Chondrocyte (in vitro differentiated cells): ENCODE measurements around the gene CX3CR1. TPM values are rescaled to one million over a fixed set of nuclear protein-coding genes. Genes with fewer than 3 reads are reported as not detected.

Source experiments
- DNase-seq: peaks from one replicate; pipeline ENCODE4 v3.0.0; 2021; ENCODE audit warnings: mixed read lengths, low spot score
- H3K27ac Mint-ChIP-seq: one replicate; pipeline ENCODE4 v1.8.0; 2021; ENCODE audit warnings: mild to moderate bottlenecking, moderate library complexity, mixed read lengths; ENCODE audit not compliant: unreplicated experiment
- H3K27me3 Mint-ChIP-seq: 2 replicates; pipeline ENCODE4 v1.8.0; 2021; ENCODE audit warnings: low read depth, mixed read lengths
- H3K36me3 Mint-ChIP-seq: 2 replicates; pipeline ENCODE4 v1.8.0; 2021; ENCODE audit warnings: low read depth, mixed read lengths
- H3K4me1 Mint-ChIP-seq: 2 replicates; pipeline ENCODE4 v1.8.0; 2021; ENCODE audit warnings: low read depth, mild to moderate bottlenecking, mixed read lengths
- H3K4me3 Mint-ChIP-seq: one replicate; pipeline ENCODE4 v1.8.0; 2021; ENCODE audit warnings: mild to moderate bottlenecking, moderate library complexity, mixed read lengths; ENCODE audit not compliant: unreplicated experiment
- H3K9me3 Mint-ChIP-seq: 2 replicates; pipeline ENCODE4 v1.8.0; 2021; ENCODE audit warnings: low read depth, mixed read lengths
- CTCF ChIP-seq: fragments of 200-600 bp; sonication (generic); IDR thresholded peaks from 2 replicates; pipeline ENCODE4 v1.5.0; 2021; ENCODE audit warnings: antibody characterized with exemption, mild to moderate bottlenecking, moderate library complexity
- long read RNA-seq: library from polyadenylated mRNA; stranded (forward); transcript quantifications from one replicate; pipeline ENCODE4 v2.0.0, GENCODE V29; 2021
- total RNA-seq: library from RNA; stranded (reverse); gene quantifications from 3 replicates; pipeline ENCODE4 v1.2.1, GENCODE V29; 2021

The CX3CR1 gene, protein sequence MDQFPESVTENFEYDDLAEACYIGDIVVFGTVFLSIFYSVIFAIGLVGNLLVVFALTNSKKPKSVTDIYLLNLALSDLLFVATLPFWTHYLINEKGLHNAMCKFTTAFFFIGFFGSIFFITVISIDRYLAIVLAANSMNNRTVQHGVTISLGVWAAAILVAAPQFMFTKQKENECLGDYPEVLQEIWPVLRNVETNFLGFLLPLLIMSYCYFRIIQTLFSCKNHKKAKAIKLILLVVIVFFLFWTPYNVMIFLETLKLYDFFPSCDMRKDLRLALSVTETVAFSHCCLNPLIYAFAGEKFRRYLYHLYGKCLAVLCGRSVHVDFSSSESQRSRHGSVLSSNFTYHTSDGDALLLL
- total RNA-seq = 0.12 TPM in 1 of 3 replicates, not detected in the others
- long read RNA-seq, partial matches to known transcripts = 0 of 1 reads
- long read RNA-seq, other reads (novel, unspliced or antisense) = 0 of 1 reads

DNA sequence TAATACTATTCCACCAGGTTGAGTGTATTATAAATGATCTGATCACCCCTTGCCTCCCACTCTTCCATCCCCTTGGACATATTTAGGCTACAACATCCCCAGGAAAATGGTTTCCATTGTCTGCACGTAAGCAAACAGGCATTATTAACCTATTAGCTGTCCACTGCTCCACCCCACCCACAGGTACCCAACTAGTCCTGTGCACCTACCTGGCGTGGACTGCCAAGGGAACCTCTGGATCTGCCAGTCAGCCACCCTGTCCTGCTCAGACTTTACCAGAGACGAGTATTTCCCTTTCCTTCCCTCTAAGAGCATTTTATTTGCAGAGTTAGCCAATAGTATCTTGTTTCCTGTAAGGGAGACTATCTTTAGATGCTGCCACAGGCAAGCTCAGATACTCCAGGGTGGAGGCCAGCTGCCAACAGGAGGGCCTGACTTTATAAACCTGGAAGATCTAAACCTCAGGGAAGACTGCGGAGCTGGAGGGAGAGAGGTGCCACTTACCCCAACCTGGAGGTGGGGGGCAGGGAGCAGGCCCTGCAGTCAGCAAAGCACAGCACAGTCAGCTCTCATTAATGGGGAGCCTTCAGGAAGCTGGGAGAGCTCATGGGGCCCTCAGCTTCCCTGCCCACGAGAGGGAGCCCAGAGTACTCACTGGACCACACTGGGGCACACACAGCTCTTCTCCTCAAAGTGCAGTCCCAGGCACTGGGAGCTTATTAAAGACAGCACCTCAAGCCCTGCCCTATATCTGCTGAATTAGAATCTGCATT lies at the start of gene CX3CR1:
Gene CX3CR1 (minus strand): TSS at position 292 of the 773 bp plus-strand sequence. CDS start 13,527 bp downstream, outside the sequence.
- Mint-ChIP-seq H3K36me3 (no peaks in the 10 kb centered on the region), H3K27me3 (peaks cover 5% of the 10 kb centered on the region), H3K9me3 (no peaks in the 10 kb centered on the region), H3K27ac (no peak within 1 kb of the TSS), H3K4me3 (no peak within 1 kb of the TSS), H3K4me1 (peaks cover 21% of the 10 kb centered on the region)
- no peak for TF ChIP-seq CTCF
- no peak for DNase-seq

- Mint-ChIP-seq H3K4me1 (no peaks in the 10 kb centered on the region), H3K9me3 (no peaks in the 10 kb centered on the region), H3K36me3 (no peaks in the 10 kb centered on the region), H3K27ac (no peak within 1 kb of the TSS), H3K4me3 (no peak within 1 kb of the TSS), H3K27me3 (peaks cover 8% of the 10 kb centered on the region)
- DNase-seq = no peak
- no peak for TF ChIP-seq CTCF
Measured at GRCh38 chr3:39329493-39329892, 49.7 kb upstream of the CX3CR1 start, which contains the start of gene CCR8. TSS of gene CCR8 (plus strand) at chr3:39329709. CDS start at chr3:39332332, 2,623 bp downstream.

- TF ChIP-seq CTCF = no peak
- DNase-seq = no peak
- peaks cover 12% of the 10 kb centered on the region for H3K27me3 Mint-ChIP-seq
- H3K36me3 Mint-ChIP-seq = no peaks in the 10 kb centered on the region
- H3K27ac Mint-ChIP-seq = no peak overlapping the region
- no peaks in the 10 kb centered on the region for H3K9me3 Mint-ChIP-seq
- no peak overlapping the region for H3K4me3 Mint-ChIP-seq
- no peaks in the 10 kb centered on the region for H3K4me1 Mint-ChIP-seq
Measured at GRCh38 chr3:39327746-39328349, 48.0 kb upstream of the CX3CR1 start.

DNA sequence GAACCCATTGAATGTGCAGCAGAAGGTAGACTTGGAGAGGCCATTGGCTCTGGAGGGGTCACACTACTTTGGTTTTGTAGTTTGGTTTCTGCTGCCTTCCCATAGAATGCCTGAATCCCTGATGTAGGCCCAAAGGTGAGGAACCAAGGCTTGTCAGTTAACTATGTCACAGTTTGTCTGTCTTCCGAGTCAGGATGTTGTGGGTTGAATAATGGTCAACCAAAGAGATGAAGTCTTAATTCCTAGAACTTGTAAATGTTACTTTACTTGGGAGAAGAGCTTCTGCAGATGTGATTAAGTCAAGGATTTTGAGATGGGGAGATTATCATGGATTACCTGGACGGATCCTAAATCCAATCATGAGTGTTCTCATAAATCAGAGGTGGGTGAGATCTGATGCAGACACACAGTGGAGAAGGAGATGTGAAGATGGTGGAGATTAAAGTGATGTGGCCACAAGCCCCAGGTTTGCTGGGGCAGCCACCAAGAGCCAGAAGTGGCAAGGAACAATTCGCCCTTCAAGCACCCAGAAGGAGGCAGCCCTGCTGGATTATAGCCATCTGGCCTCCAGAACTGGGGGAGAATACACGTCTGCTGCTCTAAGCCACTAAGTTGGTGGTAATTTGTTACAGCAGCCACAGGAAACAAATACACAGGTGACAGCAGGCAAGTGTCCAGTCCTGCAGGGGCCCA lies 47.4 kb upstream of the CX3CR1 start:
- Mint-ChIP-seq H3K9me3 (no peaks in the 10 kb centered on the region), H3K27ac (no peak overlapping the region), H3K36me3 (no peaks in the 10 kb centered on the region), H3K27me3 (peaks cover 12% of the 10 kb centered on the region), H3K4me3 (no peak overlapping the region), H3K4me1 (no peaks in the 10 kb centered on the region)
- TF ChIP-seq CTCF = no peak
- no peak for DNase-seq
